K562 (cell line): Measurements from ENCODE around the gene GASK1A. TPM values are rescaled to one million over a fixed set of nuclear protein-coding genes. Genes with fewer than 3 reads are reported as not detected.

ENCODE experiments used
- ATAC-seq: fragments of 200-7000 bp; cut with Tn5 transposase; 3 replicates; pipeline ENCODE4 v1.9.1; 2020; ENCODE audit warnings: moderate library complexity
- BruUV-seq: library from RNA; stranded (reverse); fragments of 400-500 nt; replicated peaks from 2 replicates; lab custom pipeline; 2021; lab: Mats Ljungman, UMichigan
- CTCF ChIA-PET: fragments of 300-600 bp; formaldehyde crosslinking; extraction: SDS; loops from one replicate; lab custom pipeline; 2021; ENCODE audit warnings: low intra/inter-chr PET ratio; lab: Yijun Ruan, JAX
- POLR2A ChIA-PET: fragments of 300-600, 350-650 bp; sonication (Branson Sonifier 250); formaldehyde crosslinking; extraction: SDS; loops from one replicate; lab custom pipeline; 2021; ENCODE audit warnings: antibody characterized with exemption, inconsistent platforms; lab: Yijun Ruan, JAX
- DNase-seq, 4 experiments: peaks; one replicate each; pipeline versions ENCODE4 v3.0.0 to v3.0.0-alpha.2; 2011 to 2018; ENCODE audit warnings: low spot score in 3 of 4, mixed read lengths in 3 of 4; ENCODE audit errors: extremely low read depth in 1 of 4
- FAIRE-seq: peaks from 2 replicates; lab custom pipeline; 2011; peaks lifted over from hg19 to GRCh38; lab: Jason Lieb, UNC
- H2AFZ ChIP-seq: 2 replicates; pipeline ENCODE4 v1.6.0; 2011; ENCODE audit warnings: low read depth, low read length, control low read depth, inconsistent platforms
- H3K27ac ChIP-seq: fragments of 200-600 bp; 3 replicates; pipeline ENCODE4 v1.8.0; 2011; ENCODE audit warnings: low read depth, mild to moderate bottlenecking, control low read depth, inconsistent platforms, low read length, moderate library complexity, mixed read lengths; ENCODE audit errors: extremely low read depth
- H3K27me3 ChIP-seq, 2 experiments: fragments of 300-600 bp in 1 of 2; 2 replicates in 1 of 2; 3 replicates in 1 of 2; pipeline versions ENCODE4 v1.6.0 to v1.8.0; 2011; ENCODE audit warnings: inconsistent platforms in 2 of 2, low read length in 2 of 2, mild to moderate bottlenecking in 1 of 2, mixed read lengths in 1 of 2, moderate library complexity in 1 of 2; ENCODE audit not compliant: control insufficient read depth in 2 of 2, insufficient read depth in 2 of 2
- H3K36me3 ChIP-seq: fragments of 300-600 bp; 3 replicates; pipeline ENCODE4 v1.8.0; 2011; ENCODE audit warnings: mild to moderate bottlenecking, low read length, inconsistent platforms; ENCODE audit not compliant: control insufficient read depth, insufficient read depth
- H3K4me1 ChIP-seq, 2 experiments: fragments of 200-600 bp in 1 of 2; replicated peaks in 1 of 2; 2 replicates in 1 of 2; 3 replicates in 1 of 2; pipeline versions ENCODE4 v1.5.1 to v1.8.0; 2011; ENCODE audit warnings: inconsistent platforms in 2 of 2, low read length in 2 of 2, mild to moderate bottlenecking in 1 of 2, mixed read lengths in 1 of 2, moderate library complexity in 1 of 2; ENCODE audit not compliant: control insufficient read depth in 2 of 2, insufficient read depth in 2 of 2
- H3K4me2 ChIP-seq: 2 replicates; pipeline ENCODE4 v1.6.1; 2011; ENCODE audit warnings: low read length, control low read depth, inconsistent platforms, mixed read lengths; ENCODE audit not compliant: insufficient read depth
- H3K4me3 ChIP-seq: fragments of 200-600 bp; sonication (generic), shearing (Covaris generic); 2 replicates; pipeline ENCODE4 v1.5.1; 2016; ENCODE audit warnings: control low read depth, inconsistent platforms
- H3K79me2 ChIP-seq: fragments of 200-600 bp; 3 replicates; pipeline ENCODE4 v1.8.0; 2011; ENCODE audit warnings: low read length, inconsistent platforms; ENCODE audit not compliant: control insufficient read depth, insufficient read depth
- H3K9ac ChIP-seq, 2 experiments: 2 replicates each; pipeline versions ENCODE4 v1.6.0 to v1.6.1; 2011; ENCODE audit warnings: low read depth in 2 of 2, low read length in 2 of 2, control low read depth in 1 of 2, inconsistent platforms in 1 of 2, mild to moderate bottlenecking in 1 of 2, mixed read lengths in 1 of 2; ENCODE audit not compliant: insufficient read depth in 1 of 2
- H3K9me1 ChIP-seq: one replicate; pipeline ENCODE4 v1.6.0; 2011; ENCODE audit warnings: inconsistent platforms, mild to moderate bottlenecking, low read length, moderate library complexity; ENCODE audit not compliant: control insufficient read depth, insufficient read depth
- H3K9me3 ChIP-seq: replicated peaks from 2 replicates; pipeline ENCODE4 v1.5.1; 2011; ENCODE audit warnings: low read depth, low read length, inconsistent platforms; ENCODE audit not compliant: control insufficient read depth, insufficient read depth
- H4K20me1 ChIP-seq: replicated peaks from 2 replicates; pipeline ENCODE4 v1.6.1; 2011; ENCODE audit warnings: low read length, inconsistent platforms, mixed read lengths; ENCODE audit not compliant: control insufficient read depth, insufficient read depth
- CBX8 ChIP-seq: fragments of 200-600 bp; sonication (generic); IDR thresholded peaks from 2 replicates; pipeline ENCODE4 v1.6.1; 2012; ENCODE audit warnings: borderline replicate concordance, mixed run types, low read depth, mild to moderate bottlenecking, moderate library complexity, mixed read lengths, low read length, control low read depth, inconsistent platforms; ENCODE audit not compliant: poor library complexity, severe bottlenecking; ENCODE audit errors: extremely low read depth
- E2F1 ChIP-seq: sonication (generic); formaldehyde crosslinking; IDR thresholded peaks from 2 replicates; pipeline ENCODE4 v1.8.1; 2023; ENCODE audit warnings: mild to moderate bottlenecking, missing genetic modification reagents, moderate library complexity
- FOXA3 ChIP-seq, 2 experiments: fragments of 450-650 bp in 1 of 2; sonication (generic) in 1 of 2; formaldehyde crosslinking; IDR thresholded peaks in 1 of 2; conservative IDR thresholded peaks in 1 of 2; 2 replicates each; pipeline versions ENCODE4 v1.4.0 to v1.8.0; 2020 to 2022; ENCODE audit warnings: mild to moderate bottlenecking in 2 of 2, missing genetic modification reagents in 1 of 2
- MBD1 ChIP-seq: fragments of 250-450 bp; sonication (Bioruptor Pico); IDR thresholded peaks from 2 replicates; pipeline ENCODE4 v1.8.0; 2022; ENCODE audit warnings: inconsistent platforms
- MCM3 ChIP-seq: fragments of 450-650 bp; IDR thresholded peaks from 2 replicates; pipeline ENCODE4 v1.6.1; 2016
- NCOA6 ChIP-seq: fragments of 450-650 bp; IDR thresholded peaks from 2 replicates; pipeline ENCODE4 v1.6.1; 2017; ENCODE audit warnings: mild to moderate bottlenecking
- PHF20 ChIP-seq: fragments of 450-650 bp; IDR thresholded peaks from 2 replicates; pipeline ENCODE4 v1.6.1; 2018; ENCODE audit not compliant: partially characterized antibody
- RBM22 ChIP-seq: fragments of 200-400 bp; formaldehyde crosslinking; IDR thresholded peaks from 2 replicates; pipeline ENCODE4 v1.6.1; 2018; ENCODE audit warnings: low read length, low read depth; ENCODE audit not compliant: poor library complexity, severe bottlenecking
- RHOXF2B ChIP-seq: fragments of 250-450 bp; sonication (Bioruptor Pico); conservative IDR thresholded peaks from 2 replicates; pipeline ENCODE4 v1.5.1; 2021
- SIX5 ChIP-seq, 2 experiments: IDR thresholded peaks; 2 replicates each; pipeline ENCODE4 v1.6.1; 2011; ENCODE audit warnings: low read length in 2 of 2, borderline replicate concordance in 1 of 2, low read depth in 1 of 2, mild to moderate bottlenecking in 1 of 2, moderate library complexity in 1 of 2; ENCODE audit not compliant: insufficient read depth in 1 of 2
- SRSF7 ChIP-seq: fragments of 200-400 bp; formaldehyde crosslinking; optimal IDR thresholded peaks from 2 replicates; pipeline ENCODE3; 2017; ENCODE audit warnings: mild to moderate bottlenecking, low read depth, low read length
- TCF7 ChIP-seq: sonication (generic); IDR thresholded peaks from 2 replicates; pipeline ENCODE4 v1.6.1; 2016; ENCODE audit warnings: antibody characterized with exemption, borderline replicate concordance
- TEAD4 ChIP-seq, 2 experiments: sonication (generic) in 1 of 2; formaldehyde crosslinking in 1 of 2; IDR thresholded peaks; 2 replicates each; pipeline versions ENCODE4 v1.6.1 to v1.8.0; 2012 to 2022; ENCODE audit warnings: borderline replicate concordance in 1 of 2, inconsistent platforms in 1 of 2, low read length in 1 of 2, mild to moderate bottlenecking in 1 of 2, missing genetic modification reagents in 1 of 2
- ZFP30 ChIP-seq: fragments of 250-450 bp; sonication (Bioruptor Pico); IDR thresholded peaks from 2 replicates; pipeline ENCODE4 v1.8.0; 2022; ENCODE audit warnings: moderate library complexity, mild to moderate bottlenecking, inconsistent platforms, borderline replicate concordance
- ZNF41 ChIP-seq: fragments of 250-450 bp; sonication (Bioruptor Pico); conservative IDR thresholded peaks from 2 replicates; pipeline ENCODE4 v1.4.0; 2020; ENCODE audit warnings: mild to moderate bottlenecking
- ZNF551 ChIP-seq: fragments of 250-450 bp; sonication (Bioruptor Pico); IDR thresholded peaks from 2 replicates; pipeline ENCODE4 v1.5.0; 2021; ENCODE audit warnings: mild to moderate bottlenecking, moderate library complexity
- WGBS: fragments of 100-300 bp; shearing (Covaris generic); methylation state at CpG from one replicate; pipeline ENCODE4 v1.1.6; 2016; ENCODE audit warnings: low coverage, mixed read lengths; ENCODE audit not compliant: insufficient coverage; ENCODE audit errors: missing lambda C conversion rate; 5-methylcytosine and 5-hydroxymethylcytosine counted together
- in situ Hi-C: fragments of 300-500 bp; cut with MboI; formaldehyde crosslinking; loops from 4 replicates; pipeline ENCODE4 v1.15.0; 2018; ENCODE audit warnings: inconsistent platforms, mixed read lengths
- intact Hi-C: fragments of 100-400 bp; cut with micrococcal nuclease; formaldehyde crosslinking; loops from 2 replicates; pipeline ENCODE4 v1.14.2; 2022
- polyA plus RNA-seq, 8 experiments: library from polyadenylated mRNA; depleted of rRNA in 4 of 8; stranded (reverse) in 5 of 8; unstranded in 3 of 8; fragments of >200 nt; fragmentation: Nextera tagmentation in 2 of 8; fragmentation: Illumina TruSeq in 1 of 8; extraction: Ambion mirVana in 2 of 8; extraction: Trizol in 1 of 8; gene quantifications; 2 replicates each; pipeline versions ENCODE4 v1.2.1 to v1.2.3, GENCODE V29; 2011 to 2014; ENCODE audit warnings: inconsistent platforms in 1 of 8, missing spikeins in 1 of 8
- total RNA-seq, 7 experiments: library from RNA; depleted of rRNA in 6 of 7; stranded (reverse); fragments of >200 nt in 6 of 7; fragmentation: Illumina TruSeq in 2 of 7; extraction: Trizol in 2 of 7; gene quantifications; 2 replicates each; pipeline versions ENCODE4 v1.2.1 to v1.2.3, GENCODE V29; 2011 to 2021; ENCODE audit warnings: low replicate concordance in 1 of 7
- TF ChIP-seq, protein P1 (sequence below): sonication (generic); formaldehyde crosslinking; IDR thresholded peaks from 2 replicates; pipeline ENCODE4 v1.5.0; 2020; ENCODE audit warnings: missing genetic modification reagents

GASK1A gene
- total and polyA plus RNA-seq, 9 of the 15 experiments (the other 6 are each of a cell fraction or from before 2014, with no cell fraction given) = 0.04 to 0.11 (median 0.05) TPM; not detected in 5

DNA sequence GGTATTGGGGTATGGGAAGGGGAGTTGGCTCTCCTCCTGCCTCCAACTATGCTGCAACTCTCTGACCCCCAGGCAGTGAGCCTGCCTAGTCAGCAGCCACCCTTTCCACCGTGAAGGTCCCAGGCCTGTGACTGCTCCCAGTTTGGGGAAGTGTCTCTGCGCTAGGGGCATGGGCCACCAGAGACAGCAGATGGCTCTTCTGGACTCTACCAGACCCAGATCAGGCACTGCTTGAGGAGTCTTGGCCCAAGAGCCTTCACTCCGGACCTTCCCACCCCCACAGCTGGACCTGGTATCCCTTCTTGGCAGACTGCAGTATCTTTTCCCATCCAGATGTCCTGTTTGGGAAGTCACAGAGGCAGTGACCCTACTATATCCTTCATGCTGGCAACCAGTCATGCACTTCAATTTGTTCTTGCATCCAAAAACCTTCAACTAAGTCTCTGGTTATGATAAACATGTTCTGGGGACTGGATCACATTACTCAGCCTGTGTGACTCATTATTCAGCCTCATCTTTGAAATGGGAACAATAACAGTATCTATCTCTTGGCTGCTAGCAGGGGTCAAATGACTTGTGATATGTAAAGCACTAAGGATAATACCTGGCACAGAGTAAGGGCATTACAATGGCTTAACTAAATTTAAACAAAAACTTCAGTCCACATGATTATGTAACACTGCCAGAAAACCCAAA is 64.1 kb downstream of the GASK1A start:
- Histone ChIP-seq H3K4me3 (no peak overlapping the region), H4K20me1 (no peaks in the 10 kb centered on the region), H3K9ac (no peak overlapping the region), H3K9me3 (no peaks in the 10 kb centered on the region), H2AFZ (no peak overlapping the region), H3K4me2 (no peak overlapping the region), H3K4me1 (no peaks in the 10 kb centered on the region), H3K36me3 (no peaks in the 10 kb centered on the region), H3K27me3 (peaks cover 0 to 16% of the 10 kb centered on the region in 2 experiments; a peak in 2 of 5 replicates), H3K79me2 (no peaks in the 10 kb centered on the region), H3K27ac (no peak overlapping the region), H3K9me1 (no peaks in the 10 kb centered on the region)
- in situ Hi-C loops (no loop called here), intact Hi-C loops (no loop called here)
- no peak for TF ChIP-seq CBX8
- TF ChIP-seq TEAD4 (IDR thresholded peaks at IDR 0.05; ENCODE audit: low read length) = no peak
- no peak for TF ChIP-seq TEAD4 (CRISPR knock-in tag; IDR thresholded peaks at IDR 0.05; ENCODE audit: borderline replicate concordance)
- no peak for TF ChIP-seq ZNF551 (CRISPR knock-in tag)
- TF ChIP-seq NCOA6 = no peak
- no peak for TF ChIP-seq E2F1 (CRISPR knock-in tag)
- no peak for TF ChIP-seq RHOXF2B (CRISPR knock-in tag)
- no peak for TF ChIP-seq PHF20
- no peak for TF ChIP-seq SIX5 (IDR thresholded peaks at IDR 0.05; ENCODE audit: borderline replicate concordance in 1 of 2, insufficient read depth in 1 of 2, low read depth in 1 of 2, low read length in 2 of 2)
- TF ChIP-seq, protein P1, sequence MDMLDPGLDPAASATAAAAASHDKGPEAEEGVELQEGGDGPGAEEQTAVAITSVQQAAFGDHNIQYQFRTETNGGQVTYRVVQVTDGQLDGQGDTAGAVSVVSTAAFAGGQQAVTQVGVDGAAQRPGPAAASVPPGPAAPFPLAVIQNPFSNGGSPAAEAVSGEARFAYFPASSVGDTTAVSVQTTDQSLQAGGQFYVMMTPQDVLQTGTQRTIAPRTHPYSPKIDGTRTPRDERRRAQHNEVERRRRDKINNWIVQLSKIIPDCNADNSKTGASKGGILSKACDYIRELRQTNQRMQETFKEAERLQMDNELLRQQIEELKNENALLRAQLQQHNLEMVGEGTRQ (CRISPR knock-in tag) = no peak
- no peak for TF ChIP-seq ZFP30 (CRISPR knock-in tag)
- no peak for TF ChIP-seq MBD1
- no peak for TF ChIP-seq MCM3
- TF ChIP-seq RBM22 = no peak
- no peak for TF ChIP-seq TCF7
- TF ChIP-seq FOXA3 (CRISPR knock-in tag; conservative IDR thresholded peaks at IDR 0.05 in 1 of 2, IDR thresholded peaks at IDR 0.05 in 1 of 2) = no peak
- TF ChIP-seq SRSF7 = no peak
- no peak for TF ChIP-seq ZNF41 (CRISPR knock-in tag)
- WGBS = 0% methylated on average over 3 of the region's 3 CpGs
- POLR2A ChIA-PET = interaction anchor here (0.6 to 1.4 kb wide), 3 partner anchors 17 to 471 kb away, joined by 3 to 4 read pairs (median 3); no protein-coding TSS in a partner anchor
- ATAC-seq = no peak
- BruUV-seq = no TSS peak
- CTCF ChIA-PET = no interaction called here
- FAIRE-seq = no peak
- no peak for DNase-seq
